LHCN-M2 (cell line): ENCODE data around the gene HORMAD1. TPM values are rescaled to one million over a fixed set of nuclear protein-coding genes. Genes with fewer than 3 reads are reported as not detected.
"Not testable (repeated sequence)": the region's sequence is repeated elsewhere in the genome, so short reads cannot be mapped to it uniquely, and the experiment has no call there.

Source experiments
- DNase-seq: peaks from one replicate; pipeline ENCODE4 v3.0.0-alpha.2; 2012; ENCODE audit warnings: low read depth
- polyA plus RNA-seq: library from polyadenylated mRNA; unstranded; fragments of >200 nt; gene quantifications from one replicate; pipeline ENCODE4 v1.2.1, GENCODE V29; 2012; ENCODE audit warnings: missing spikeins
- total RNA-seq: library from RNA; depleted of rRNA; stranded (reverse); fragments of >200 nt; gene quantifications from 2 replicates; pipeline ENCODE4 v1.2.3, GENCODE V29; 2014; rRNA removed

HORMAD1 gene
- 0.11 and 0.38 TPM in 2 replicates for total RNA-seq
- polyA plus RNA-seq: not detected

- DNase-seq: no peak
Measured at GRCh38 chr1:150720703-150721102, at the start of gene HORMAD1. Gene HORMAD1 (minus strand): TSS chr1:150720895. CDS start chr1:150719505, 1,390 bp downstream.

- not testable (repeated sequence) for DNase-seq
Measured at GRCh38 chr1:150767704-150768103, 47.0 kb upstream of the HORMAD1 start.

GRCh38 chr1:150765977-150766301, 45.2 kb upstream of the HORMAD1 start:
- DNase-seq: not testable (repeated sequence)

- peak; percentile 20 for DNase-seq
Measured at GRCh38 chr1:150765296-150765976, 44.7 kb upstream of the HORMAD1 start, which contains the start of gene CTSS. Gene CTSS (minus strand): TSS chr1:150765778. CDS start chr1:150764763, 1,015 bp downstream.

- peak; percentile 86 for DNase-seq
Measured at GRCh38 chr1:150764617-150765101, 44.0 kb upstream of the HORMAD1 start.

DNA sequence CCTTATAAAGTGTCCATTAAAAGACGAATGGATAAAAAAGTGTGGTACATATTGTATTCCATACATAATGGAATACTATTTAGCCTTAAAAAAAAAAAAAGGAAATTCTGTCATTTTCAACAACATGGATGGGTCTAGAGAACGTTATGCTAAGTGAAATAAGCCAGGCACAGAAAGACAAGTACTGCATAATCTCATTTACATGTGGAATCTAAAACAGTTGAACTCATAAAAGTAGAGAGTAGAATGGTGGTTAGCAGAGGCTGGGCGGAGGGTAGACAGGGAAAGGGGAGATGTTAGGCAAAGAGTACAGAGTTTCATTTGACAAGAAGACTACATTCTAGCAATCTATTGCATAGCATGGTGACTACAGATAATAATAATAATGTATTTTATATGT, 42.3 kb upstream of the HORMAD1 start:
- no peak for DNase-seq

GRCh38 chr1:150762552-150762951, 41.9 kb upstream of the HORMAD1 start:
- no peak for DNase-seq

- no peak for DNase-seq
Measured at GRCh38 chr1:150761801-150762200, 41.1 kb upstream of the HORMAD1 start.

- DNase-seq: no peak
Measured at GRCh38 chr1:150760013-150760412, 39.3 kb upstream of the HORMAD1 start.

DNA sequence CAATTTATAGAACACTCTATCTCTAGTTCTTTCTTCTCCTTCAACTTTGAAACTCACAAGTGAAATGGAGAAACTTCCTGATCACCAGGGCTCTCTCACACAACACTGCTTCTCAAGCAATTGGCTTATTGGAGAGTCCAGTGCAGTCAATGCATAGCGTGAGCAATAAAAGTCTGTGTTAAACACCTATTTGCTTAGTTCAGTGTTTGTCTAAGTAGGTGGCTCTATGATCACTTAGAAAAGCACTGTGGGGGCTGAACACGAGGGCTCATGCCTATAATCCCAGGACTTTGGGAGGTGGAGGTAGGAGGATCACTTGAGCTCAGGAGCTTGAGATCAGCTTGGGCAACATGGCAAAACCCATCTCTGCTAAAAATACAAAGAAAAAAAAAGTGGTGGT, 32.7 kb upstream of the HORMAD1 start:
- no peak for DNase-seq

DNA sequence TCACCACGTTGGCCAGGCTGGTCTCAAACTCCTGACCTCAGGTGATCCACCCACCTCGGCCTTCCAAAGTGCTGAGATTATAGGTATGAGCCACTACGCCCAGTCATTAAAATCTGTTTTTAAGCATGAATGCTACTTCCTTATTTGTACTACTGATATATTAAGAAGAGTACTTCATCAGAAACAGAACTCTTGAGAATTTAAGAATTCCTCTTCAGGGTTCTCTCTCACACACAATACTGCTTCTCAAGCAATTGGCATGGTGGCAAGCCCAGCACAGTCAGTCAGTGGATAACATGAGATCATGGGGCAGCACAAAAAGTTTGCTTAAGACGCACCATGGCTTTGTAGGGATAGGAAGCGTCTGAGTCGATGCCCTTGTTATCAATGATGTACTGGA, 30.7 kb upstream of the HORMAD1 start:
- no peak for DNase-seq

GRCh38 chr1:150749720-150750311, 29.1 kb upstream of the HORMAD1 start:
- DNase-seq: no peak

DNA sequence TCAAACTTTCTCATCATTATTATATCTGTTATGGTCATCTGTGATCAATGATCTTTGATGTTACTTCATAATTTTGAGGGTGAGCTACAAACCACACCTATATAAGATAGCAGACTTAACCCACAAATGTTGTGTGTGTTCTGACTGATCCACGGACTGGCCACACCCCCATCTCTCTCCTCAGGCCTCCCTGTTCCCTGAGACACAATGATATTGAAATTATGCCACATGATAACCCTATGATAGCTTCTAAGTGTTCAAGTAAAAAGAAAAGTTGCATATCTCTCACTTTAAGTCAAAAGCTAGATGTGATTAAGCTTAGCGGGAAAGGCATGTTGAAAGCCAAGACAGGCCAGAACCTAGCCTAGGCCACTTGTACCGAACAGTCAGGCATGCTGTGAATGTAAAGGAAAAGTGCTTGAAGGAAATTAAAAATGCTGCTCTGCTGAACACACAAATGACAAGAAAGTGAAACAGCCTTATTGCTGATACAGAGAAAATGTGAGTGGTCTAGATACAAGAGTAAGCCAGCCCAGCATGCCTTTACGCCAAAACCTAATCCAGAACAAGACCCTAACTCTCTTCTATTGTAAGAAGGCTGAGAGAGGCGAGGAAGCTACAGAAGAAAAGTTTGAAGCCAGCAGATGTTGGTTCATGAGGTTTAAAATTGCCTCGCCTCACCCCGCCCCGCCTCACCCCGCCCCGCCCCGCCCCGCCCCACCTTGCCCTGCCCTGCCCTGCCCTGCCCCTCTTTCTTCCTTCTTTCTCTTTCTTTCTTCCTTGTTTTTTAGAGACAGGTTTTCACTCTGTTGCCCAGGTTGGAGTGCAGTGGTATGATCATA, 28.4 kb upstream of the HORMAD1 start:
- DNase-seq: no peak

GRCh38 chr1:150730130-150730721, 9.5 kb upstream of the HORMAD1 start:
- no peak for DNase-seq

- no peak for DNase-seq
Measured at GRCh38 chr1:150724336-150724735, 3.6 kb upstream of the HORMAD1 start.

- no peak for DNase-seq
Measured at GRCh38 chr1:150720098-150720497, 597 bp downstream of the HORMAD1 start.

DNA sequence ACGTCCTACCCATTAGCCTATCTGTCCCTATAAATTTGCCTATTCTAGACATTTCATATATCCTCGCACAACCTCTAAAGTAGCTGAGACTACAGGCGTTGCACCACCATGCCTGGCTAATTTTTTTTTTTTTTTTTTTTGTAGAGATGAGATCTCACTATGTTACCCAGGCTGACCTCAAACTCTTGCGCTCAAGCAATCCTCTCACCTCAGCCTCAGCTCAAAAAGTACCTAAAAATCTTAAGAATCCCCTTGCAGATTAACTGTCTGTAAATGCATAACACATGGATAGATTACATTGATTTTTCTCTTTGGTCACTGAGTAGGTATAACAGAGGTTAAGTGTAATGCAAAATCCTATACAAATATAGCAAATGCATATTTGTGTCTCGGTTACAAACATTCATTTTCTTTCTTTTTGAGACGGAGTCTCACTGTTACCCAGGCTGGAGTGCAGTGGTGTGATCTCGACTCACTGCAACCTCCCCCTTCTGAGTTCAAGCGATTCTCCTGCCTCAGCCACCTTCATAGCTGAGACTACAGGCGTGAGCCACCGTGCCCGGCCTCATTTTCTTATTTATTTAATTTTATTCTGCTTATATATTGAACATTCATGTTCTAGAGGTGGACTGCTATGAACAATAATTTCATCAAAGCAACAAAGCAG, 2.3 kb downstream of the HORMAD1 start:
- DNase-seq: no peak

DNA sequence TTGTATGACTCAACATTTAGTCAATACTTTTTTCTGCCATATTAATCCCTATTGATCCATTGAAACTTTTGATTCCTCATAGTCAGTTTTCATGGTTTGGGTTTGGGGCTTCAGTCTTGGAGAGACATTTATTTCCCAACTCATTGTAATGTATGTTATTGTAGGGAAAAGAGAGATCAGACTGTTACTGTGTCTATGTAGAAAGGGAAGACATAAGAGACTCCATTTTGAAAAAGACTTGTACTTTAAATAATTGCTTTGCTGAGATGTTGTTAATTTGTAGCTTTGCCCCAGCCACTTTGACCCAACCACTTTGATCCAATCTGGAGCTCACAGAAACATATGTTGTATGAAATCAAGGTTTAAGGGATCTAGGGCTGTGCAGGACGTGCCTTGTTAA, 11.7 kb downstream of the HORMAD1 start:
- DNase-seq: not testable (repeated sequence)

GRCh38 chr1:150708595-150708994, 12.1 kb downstream of the HORMAD1 start:
- DNase-seq: no peak

DNA sequence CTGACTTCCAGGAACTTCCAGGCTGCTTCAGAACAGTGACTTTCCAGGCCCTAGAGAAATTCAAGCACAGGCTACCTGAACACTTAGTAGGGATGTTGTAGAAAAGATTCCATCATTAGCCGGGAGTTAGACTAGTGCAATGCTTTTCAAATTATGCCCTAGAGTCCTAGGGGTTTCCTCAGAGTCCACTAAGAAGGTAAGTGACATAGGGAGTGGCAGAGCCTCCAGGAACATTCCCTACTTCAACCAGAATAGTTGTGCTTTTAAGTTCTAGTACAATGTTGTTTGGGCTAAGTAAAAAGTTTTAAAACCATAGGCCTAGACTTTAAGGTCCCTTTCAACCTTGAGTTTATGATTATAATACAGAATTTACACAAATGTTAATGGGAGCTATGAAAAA, 14.6 kb downstream of the HORMAD1 start:
- no peak for DNase-seq

- no peak for DNase-seq
Measured at GRCh38 chr1:150703427-150703826, 17.3 kb downstream of the HORMAD1 start.
